AG08396 (cell line): Measurements from ENCODE around the gene KCNQ2.

Source experiments
- DNase-seq: peaks from one replicate; pipeline ENCODE4 v3.0.0; 2012; ENCODE audit warnings: low spot score, mixed read lengths

KCNQ2 gene

GRCh38 chr20:63454731-63455567, 17.5 kb downstream of the KCNQ2 start:
- DNase-seq, result no peak

GRCh38 chr20:63452821-63453523, 19.5 kb downstream of the KCNQ2 start:
- no peak for DNase-seq

- no peak for DNase-seq
Measured at GRCh38 chr20:63452341-63452740, 20.1 kb downstream of the KCNQ2 start.

- DNase-seq, result no peak
Measured at GRCh38 chr20:63451821-63452220, 20.6 kb downstream of the KCNQ2 start.

GRCh38 chr20:63449796-63450730, 22.4 kb downstream of the KCNQ2 start:
- no peak for DNase-seq

GRCh38 chr20:63449025-63449424, 23.4 kb downstream of the KCNQ2 start:
- DNase-seq, result no peak

- DNase-seq, result no peak
Measured at GRCh38 chr20:63448031-63448430, 24.4 kb downstream of the KCNQ2 start.

GRCh38 chr20:63447320-63447719, 25.1 kb downstream of the KCNQ2 start:
- DNase-seq, result no peak

- DNase-seq, result no peak
Measured at GRCh38 chr20:63446216-63447024, 26.0 kb downstream of the KCNQ2 start.

GRCh38 chr20:63445075-63445734, 27.2 kb downstream of the KCNQ2 start:
- DNase-seq, result no peak

- no peak for DNase-seq
Measured at GRCh38 chr20:63444548-63444947, 27.9 kb downstream of the KCNQ2 start.

- no peak for DNase-seq
Measured at GRCh38 chr20:63443606-63444395, 28.7 kb downstream of the KCNQ2 start.

GRCh38 chr20:63442100-63442493, 30.4 kb downstream of the KCNQ2 start:
- peak; percentile 64 for DNase-seq

GRCh38 chr20:63441136-63442099, 31.0 kb downstream of the KCNQ2 start:
- DNase-seq, result no peak

- DNase-seq, result no peak
Measured at GRCh38 chr20:63440366-63440955, 32.0 kb downstream of the KCNQ2 start.

GRCh38 chr20:63439866-63440265, 32.6 kb downstream of the KCNQ2 start:
- DNase-seq, result no peak

GRCh38 chr20:63438121-63438520, 34.3 kb downstream of the KCNQ2 start:
- DNase-seq, result no peak

GRCh38 chr20:63435552-63435951, 36.9 kb downstream of the KCNQ2 start:
- DNase-seq, result peak; percentile 64
